Stimulated activated CD8-positive, alpha-beta memory T cell treated with anti-CD3 and anti-CD28 coated beads, Interleukin-4, amount 100 ng/mL, for 48 hours (primary cell): ENCODE results near the gene RPL36AL.

Experiments used
- DNase-seq: peaks from one replicate; pipeline ENCODE4 v3.0.0-alpha.2; 2020

The RPL36AL gene

GRCh38 chr14:49578141-49578540 is 42.3 kb downstream of the RPL36AL start:
- no peak for DNase-seq

GRCh38 chr14:49574038-49574437 is 46.4 kb downstream of the RPL36AL start:
- DNase-seq, result no peak

GRCh38 chr14:49569281-49569680 is 51.1 kb downstream of the RPL36AL start:
- no peak for DNase-seq
